Effector CD8-positive, alpha-beta T cell (primary cell): Measurements from ENCODE around the gene RNF26.

Source experiments
- DNase-seq: peaks from one replicate; lab custom pipeline; 2025; lab: John Stamatoyannopoulos, UW

Gene RNF26

GRCh38 chr11:119336744-119337469, 2.6 kb downstream of the RNF26 start:
- DNase-seq, result no peak

DNA sequence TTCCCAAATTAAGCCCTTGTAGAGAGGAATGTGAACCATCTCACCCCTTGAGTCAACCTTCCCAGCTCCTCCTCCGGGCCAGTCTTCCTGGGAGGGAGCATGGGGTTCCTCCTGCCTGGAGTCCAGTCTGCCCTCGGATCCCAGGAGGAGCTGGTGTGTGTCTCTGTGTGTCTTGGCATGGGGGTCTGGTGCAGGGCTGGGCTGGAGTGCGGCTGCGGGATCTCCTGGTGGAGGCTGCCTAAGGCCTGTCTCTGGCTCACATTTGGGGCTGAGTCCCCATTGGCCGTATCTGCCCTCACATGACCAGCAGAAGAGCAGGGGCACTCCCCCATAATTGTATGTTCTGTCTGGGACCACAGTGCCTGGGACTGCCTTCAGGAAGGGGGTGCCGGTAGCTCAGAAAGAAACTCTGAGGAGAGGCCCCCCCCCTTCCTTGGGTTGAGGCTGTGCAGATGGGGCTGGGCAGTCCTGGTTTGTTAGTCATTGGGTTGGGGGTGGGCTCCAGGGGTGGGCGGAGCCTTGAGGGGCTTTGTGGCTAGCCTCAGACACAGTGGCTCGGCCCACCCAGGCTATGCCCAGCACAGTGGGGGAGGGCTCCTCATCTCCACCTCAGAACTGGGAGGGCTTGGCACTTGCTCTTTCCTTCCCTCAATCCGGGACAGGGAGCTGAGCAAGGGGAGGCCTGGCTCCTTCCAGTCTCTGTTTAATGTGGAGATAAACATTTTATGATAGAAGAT, 3.4 kb downstream of the RNF26 start:
- no peak for DNase-seq

DNA sequence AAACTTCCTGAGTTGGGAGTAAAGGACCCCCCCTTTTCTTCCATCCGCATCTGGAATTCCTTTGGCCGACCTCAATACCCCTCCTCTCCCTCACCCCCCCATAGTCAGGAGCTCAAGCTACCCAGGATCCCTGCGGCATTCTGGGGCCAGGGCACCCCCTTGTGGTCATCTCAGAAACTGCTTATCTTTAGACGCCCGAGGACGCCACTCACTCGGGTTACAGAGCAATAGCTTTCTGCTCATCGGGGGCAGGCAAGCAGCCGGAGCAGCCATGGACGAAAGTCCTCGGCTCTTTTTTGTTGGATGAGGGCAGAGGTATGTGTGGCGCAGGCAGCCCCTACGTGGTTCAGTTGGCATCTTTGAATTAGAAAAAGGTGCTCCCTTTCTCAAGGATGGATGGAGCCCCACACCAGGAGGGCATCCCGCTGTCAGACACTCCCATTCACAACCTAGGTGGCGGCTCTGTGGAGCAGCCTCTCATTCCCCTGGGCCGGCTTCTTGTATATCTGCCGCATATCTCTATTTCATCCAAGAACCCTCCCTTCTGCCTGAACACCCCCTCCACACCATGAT, 4.1 kb downstream of the RNF26 start:
- peak; percentile 47 for DNase-seq

- no peak for DNase-seq
Measured at GRCh38 chr11:119338965-119339588, 4.8 kb downstream of the RNF26 start.

DNA sequence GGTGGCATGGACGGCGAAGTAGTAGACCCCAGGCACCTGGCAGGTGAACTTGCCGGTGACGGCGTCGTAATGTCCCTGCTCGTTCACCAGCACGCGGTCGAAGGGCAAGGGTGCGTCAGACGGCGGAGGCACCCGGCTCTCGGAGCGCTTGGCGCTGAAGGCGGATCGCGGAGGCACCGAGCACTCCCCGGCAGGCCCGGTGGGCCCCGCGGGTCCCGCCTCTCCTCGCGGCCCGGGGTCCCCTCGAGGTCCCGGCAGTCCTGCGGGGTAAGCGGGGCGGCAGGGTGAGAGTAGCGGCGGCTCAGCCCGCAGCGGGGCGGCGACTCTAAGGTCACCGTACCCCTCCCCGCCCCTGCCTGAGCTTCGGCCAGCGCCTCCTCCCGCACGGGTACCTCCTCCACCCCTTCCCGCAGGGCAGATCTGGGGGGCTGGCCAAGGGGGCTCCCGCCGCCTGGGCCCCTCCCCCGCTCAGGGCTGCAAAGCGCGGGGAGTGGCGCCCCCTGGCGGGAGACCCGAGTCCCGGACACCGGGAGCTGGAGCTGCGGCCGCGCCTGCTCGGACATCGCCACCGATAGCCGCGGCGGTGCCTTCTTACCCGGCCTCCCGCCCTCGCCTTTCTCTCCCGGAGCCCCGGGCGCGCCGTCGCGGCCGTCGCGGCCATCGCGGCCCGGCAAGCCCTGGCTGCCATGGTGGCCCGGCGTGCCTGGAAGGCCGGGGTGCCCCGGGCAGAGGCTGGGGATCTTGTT, 5.4 kb downstream of the RNF26 start:
- DNase-seq, result no peak

- DNase-seq, result no peak
Measured at GRCh38 chr11:119340335-119341221, 6.3 kb downstream of the RNF26 start, which contains the start of gene C1QTNF5. Gene C1QTNF5 (minus strand): TSS chr11:119340883. CDS start chr11:119340397, 486 bp downstream.

- no peak for DNase-seq
Measured at GRCh38 chr11:119341222-119342022, 7.1 kb downstream of the RNF26 start.

DNA sequence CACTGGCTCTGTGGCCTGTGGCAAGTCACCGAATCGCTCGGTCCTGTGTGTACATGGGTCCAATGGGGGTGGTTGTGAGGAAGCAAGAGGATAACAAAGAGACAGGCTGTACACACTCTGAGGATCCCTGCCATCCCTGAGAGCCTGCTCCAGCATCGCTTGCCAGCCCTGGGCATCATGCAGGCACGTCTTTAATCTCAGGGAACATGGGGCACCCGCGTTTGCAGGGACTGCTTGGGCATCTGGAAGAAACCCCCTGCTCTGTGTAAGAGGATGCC, 7.6 kb downstream of the RNF26 start:
- DNase-seq, result no peak

DNA sequence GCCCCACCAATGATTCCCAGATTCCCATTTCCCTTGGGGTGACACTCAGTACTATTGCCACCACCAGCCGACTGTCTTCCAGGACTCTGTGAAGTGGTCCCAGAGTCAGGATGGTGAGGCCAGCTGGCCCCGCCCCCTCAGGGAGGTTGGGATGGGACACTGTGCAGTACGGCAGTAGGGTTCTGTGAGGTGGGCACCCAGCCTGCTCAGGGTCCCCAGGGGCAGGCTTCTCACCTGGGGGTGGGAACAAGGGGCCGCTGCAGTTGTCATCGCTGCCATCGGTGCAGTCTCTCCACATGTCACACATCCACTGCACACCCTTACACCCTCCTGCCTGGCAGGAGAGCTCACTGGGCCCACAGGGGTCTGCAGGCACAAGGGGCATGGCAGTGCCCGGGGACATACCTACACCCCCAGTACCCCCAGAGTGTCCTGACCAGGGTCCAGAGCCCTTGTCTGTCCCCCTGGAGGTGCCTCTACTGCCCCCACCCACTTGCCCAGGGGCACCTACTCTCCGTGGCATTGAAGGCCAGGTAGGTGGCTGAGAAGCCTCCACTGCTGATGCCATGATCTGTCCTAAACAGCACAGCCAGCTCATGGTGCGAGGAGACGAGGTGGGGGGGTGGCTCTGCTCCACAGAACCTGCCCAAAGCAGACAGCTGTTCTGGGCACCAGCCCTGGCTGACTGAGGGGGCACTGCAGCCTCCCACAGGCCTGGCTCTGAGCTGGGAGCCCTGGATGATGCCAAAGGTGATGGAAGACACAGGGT, 8.2 kb downstream of the RNF26 start:
- DNase-seq, result no peak

DNA sequence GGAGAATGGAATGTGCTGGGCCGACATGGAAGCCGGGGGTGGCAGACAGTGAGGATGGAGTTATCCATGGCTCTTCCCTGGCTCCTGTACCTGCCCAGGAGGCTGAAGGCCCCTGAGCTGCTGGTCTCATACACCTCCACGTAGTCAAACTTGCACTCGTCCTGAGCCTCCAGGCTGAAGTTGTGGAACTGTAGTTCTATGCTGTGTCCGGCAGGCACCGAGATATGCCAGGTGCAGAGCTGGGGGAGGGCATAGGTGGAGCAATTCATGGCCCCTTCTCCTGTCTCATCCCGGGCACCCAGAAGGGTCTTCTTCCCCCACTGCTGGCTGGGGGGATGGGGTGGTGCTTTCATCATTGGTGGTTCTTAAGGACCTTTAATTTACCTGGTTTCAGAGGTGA, 9.4 kb downstream of the RNF26 start:
- DNase-seq, result no peak

DNA sequence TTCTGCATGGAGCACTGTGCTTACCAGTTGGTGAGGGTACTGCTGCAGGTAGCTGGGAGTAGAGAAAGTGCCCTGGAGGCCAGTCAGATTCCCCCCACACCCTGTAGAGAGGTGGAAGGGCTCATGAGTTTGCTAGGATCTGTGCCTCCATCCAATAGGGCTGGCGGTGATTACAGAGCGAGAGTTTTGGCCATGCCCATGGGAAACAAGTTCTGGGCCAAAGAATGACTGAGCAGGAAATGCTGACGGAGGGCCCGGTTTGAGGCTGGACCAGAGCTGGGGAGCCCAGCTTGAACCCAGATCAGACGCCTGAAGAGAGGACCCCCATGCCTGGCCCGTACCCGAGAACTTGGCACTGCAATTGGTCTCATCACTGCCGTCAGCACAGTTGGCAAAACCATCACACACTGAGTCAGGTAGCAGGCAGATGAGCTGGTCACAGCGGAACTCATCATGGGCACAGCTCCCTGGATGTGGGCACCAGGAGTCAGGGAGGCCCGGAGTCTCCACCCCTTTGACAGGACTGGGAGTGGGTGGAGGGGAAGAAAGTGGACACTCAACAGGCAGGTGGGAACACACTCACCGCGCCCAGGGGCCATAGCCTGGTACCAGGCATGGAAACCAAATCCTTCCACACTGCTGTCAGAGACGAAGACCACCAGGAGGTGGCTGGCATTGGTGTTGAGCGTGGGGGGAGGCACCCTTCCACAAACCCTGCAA, 10.1 kb downstream of the RNF26 start:
- no peak for DNase-seq

DNA sequence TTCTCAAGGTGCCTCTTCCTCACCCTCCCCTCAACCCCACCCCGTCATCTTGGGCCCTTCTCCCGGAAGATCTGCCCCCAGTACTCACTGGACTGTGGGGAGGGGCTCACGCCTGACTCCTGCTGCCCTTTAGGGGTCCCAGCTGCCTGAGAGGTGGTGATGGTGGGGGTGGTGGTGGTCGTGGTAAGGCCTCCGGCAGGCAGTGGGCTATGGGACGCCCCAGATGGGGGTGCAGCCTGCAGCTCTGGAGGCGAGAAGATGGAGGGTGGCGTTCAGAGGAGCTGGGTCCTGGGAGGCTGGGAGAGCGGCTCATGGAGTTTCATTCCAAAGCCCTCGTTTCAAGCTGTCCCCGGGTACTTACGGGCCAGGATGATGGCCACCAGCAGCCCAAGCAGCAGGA, 11.4 kb downstream of the RNF26 start:
- no peak for DNase-seq

DNA sequence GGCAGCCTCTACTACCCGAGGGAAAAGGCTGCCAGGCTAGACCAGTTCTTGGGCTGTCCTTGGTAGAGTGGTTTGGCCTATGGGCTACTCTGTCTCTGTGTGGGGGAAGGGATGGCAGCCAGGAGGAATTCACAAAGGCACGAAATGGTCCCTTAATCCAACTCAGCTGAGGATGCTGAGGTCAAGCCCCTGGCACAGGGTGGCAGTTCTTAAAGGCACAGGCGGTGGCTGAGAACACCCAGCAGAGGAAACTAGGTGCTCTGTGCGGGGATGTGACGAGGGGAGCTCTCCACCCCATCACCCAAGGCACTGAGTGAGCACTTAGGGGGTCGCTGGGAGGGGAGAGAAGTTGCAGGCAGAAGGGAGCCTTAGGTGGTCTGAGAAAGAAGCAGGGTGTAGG, 12.3 kb downstream of the RNF26 start, which contains the start of gene MFRP:
Gene MFRP, minus strand, starts transcription at position 101 of the 400 bp plus-strand sequence. CDS start 192 bp downstream, outside the sequence.
- DNase-seq, result no peak

DNA sequence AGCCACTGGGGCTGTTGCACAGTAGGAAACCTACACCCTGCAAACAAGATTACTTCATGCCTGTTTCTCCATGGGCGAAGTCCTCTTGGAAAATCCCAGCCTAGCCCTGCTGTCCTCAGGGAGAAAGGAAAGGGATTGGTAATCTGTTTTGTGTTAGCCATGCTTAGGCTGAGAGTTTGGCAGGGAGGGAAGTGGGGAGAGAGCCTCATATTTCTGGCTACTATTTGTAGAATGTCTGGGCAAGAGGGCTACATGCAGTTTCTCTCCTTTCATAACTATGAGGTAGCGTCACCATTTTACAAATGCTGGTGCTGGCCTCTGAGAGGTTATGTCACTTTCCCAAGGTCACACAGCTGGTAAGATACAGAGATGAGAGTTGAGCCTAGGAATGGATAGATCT, 12.9 kb downstream of the RNF26 start:
- no peak for DNase-seq

- DNase-seq, result no peak
Measured at GRCh38 chr11:119347940-119348605, 13.7 kb downstream of the RNF26 start.

GRCh38 chr11:119350302-119350701, 16.0 kb downstream of the RNF26 start:
- no peak for DNase-seq

DNA sequence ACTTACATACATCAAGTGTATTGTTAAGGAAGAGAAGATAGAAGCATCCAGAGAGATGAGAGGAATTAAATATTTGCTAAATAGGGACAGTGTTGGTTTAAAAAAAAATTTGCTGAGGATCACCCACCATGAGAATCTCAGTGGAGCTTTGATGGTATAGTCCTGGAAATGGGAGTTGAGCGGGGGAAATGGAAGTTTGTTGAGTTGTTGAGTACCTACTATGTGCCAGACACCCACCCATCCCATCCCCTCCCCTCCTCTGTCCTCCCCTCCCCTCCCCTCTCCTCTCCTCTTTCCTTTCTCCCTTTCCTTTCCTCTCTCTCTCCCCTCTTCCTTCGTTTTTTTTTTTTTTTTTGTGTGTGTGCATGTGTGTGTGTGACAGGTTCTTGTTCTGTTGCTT, 16.9 kb downstream of the RNF26 start:
- no peak for DNase-seq

DNA sequence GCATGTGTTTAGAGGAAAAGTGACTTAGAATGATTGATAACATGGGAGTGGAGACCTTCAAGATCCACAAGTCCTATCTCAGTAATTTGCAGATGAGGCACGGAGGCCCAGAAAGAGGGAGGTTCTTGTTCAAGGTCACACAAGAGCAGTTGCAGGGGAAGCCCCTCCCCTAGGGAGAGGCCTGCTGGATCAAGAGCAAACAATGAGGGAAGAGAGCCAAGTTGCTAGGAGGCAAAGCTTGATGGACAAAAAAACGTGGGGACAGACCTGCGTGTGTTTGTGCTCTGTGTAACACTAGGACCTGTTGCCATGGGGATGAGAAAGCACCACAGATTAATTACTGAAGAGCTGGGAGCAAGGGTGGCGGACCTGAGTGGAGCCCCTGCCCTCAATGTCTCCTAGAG, 18.5 kb downstream of the RNF26 start:
- DNase-seq, result no peak
